Esophagus squamous epithelium (tissue), 4 donors: ENCODE measurements around the gene IPCEF1.

Experiments used
- CTCF ChIP-seq, 6 experiments: fragments of 450-650 bp in 4 of 6; fragments of 200-600 bp in 2 of 6; sonication (generic) in 2 of 6; IDR thresholded peaks; one replicate each; pipeline ENCODE4 v1.5.1; 2016 to 2019; ENCODE audit warnings: antibody characterized with exemption in 6 of 6, mild to moderate bottlenecking in 4 of 6, moderate library complexity in 4 of 6
- POLR2A ChIP-seq, 4 donors: fragments of 450-650 bp; IDR thresholded peaks; one replicate each; pipeline ENCODE4 v1.6.1; 2017; ENCODE audit warnings: antibody characterized with exemption in 4 of 4, mild to moderate bottlenecking in 4 of 4, moderate library complexity in 3 of 4

DNA sequence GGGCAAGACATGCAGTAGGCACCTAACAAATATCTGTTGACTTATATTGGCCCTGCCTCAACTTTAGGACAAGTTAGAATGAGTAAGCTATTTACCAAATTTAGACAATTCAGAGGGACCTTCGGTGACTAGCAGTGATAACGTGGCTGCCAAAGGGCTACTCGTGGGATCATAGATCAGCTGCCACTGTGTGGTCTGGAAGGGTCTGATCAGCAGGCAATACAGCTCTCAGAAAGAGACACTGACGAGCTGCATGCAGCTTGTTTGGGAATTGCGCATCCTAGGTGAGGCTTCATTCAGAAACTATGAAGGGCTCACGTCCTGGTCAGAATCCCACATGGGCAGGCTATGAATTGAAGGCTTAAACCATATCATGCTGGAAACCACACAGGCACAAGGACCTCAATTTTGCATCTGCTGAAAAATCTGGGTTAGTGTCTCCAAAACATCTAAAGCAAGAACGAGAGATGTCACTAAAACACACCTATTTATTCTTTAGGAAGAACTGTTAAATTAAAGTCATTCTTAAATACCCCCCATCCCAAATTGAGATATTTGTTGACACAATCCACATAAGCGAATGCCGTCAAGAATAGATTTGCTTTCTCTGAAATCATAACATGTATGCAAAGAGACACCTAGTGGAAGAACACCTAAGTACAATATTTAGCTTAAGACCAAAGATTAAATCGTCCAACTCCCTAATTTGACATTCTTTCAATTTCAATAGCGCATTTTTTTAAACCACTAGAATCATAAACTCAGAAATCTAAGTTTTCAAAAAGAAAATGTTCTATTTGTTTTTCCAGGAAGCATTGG lies 79.6 kb downstream of the IPCEF1 start:
- TF ChIP-seq POLR2A (IDR thresholded peaks at IDR 0.05), result no peak
- peak; percentile 42 to 81 (median 69) for TF ChIP-seq CTCF (IDR thresholded peaks at IDR 0.05)
